Transverse colon (tissue), 4 donors: Measurements from ENCODE around the gene KCTD14.

ENCODE experiments used
- CTCF ChIP-seq, 5 experiments: fragments of 200-600 bp in 3 of 5; fragments of 450-650 bp in 2 of 5; sonication (generic) in 3 of 5; IDR thresholded peaks; 1 replicate in 2 of 5; 2 replicates in 3 of 5; pipeline ENCODE4 v1.5.1; 2016 to 2017; ENCODE audit warnings: antibody characterized with exemption in 5 of 5, inconsistent platforms in 3 of 5, mild to moderate bottlenecking in 2 of 5, moderate library complexity in 1 of 5
- POLR2A ChIP-seq: fragments of 450-650 bp; IDR thresholded peaks from one replicate; pipeline ENCODE4 v1.6.1; 2016; ENCODE audit warnings: antibody characterized with exemption, mild to moderate bottlenecking, moderate library complexity
- POLR2AphosphoS5 ChIP-seq, 3 donors: sonication (generic); formaldehyde crosslinking; IDR thresholded peaks; one replicate each; pipeline ENCODE4 v1.6.1; 2016; ENCODE audit warnings: antibody characterized with exemption in 3 of 3

GRCh38 chr11:77999446-78000030, 23.5 kb downstream of the KCTD14 start:
- TF ChIP-seq CTCF (IDR thresholded peaks at IDR 0.05) (no peak), POLR2A (no peak), POLR2AphosphoS5 (IDR thresholded peaks at IDR 0.05) (no peak)
